DOHH2 (cell line): ENCODE measurements around the gene SCAMP5.

Experiments
- H3F3A ChIP-seq: fragments of 200-600 bp; sonication (generic), shearing (Covaris generic); 2 replicates; pipeline ENCODE4 v1.6.0; 2016; ENCODE audit warnings: antibody characterized with exemption, mild to moderate bottlenecking; ENCODE audit not compliant: control insufficient read depth, insufficient read depth
- H3K27ac ChIP-seq: fragments of 200-600 bp; sonication (generic); 2 replicates; pipeline ENCODE4 v1.5.1; 2014; ENCODE audit warnings: low read depth, mild to moderate bottlenecking, low read length, moderate library complexity
- H3K27me3 ChIP-seq: fragments of 200-600 bp; sonication (generic); 2 replicates; pipeline ENCODE4 v1.6.1; 2014; ENCODE audit warnings: mild to moderate bottlenecking, low read length, mixed read lengths; ENCODE audit not compliant: control insufficient read depth
- H3K36me3 ChIP-seq: fragments of 200-600 bp; sonication (generic); 2 replicates; pipeline ENCODE4 v1.6.1; 2014; ENCODE audit warnings: mild to moderate bottlenecking, low read length, moderate library complexity, mixed read lengths; ENCODE audit not compliant: control insufficient read depth
- H3K4me1 ChIP-seq: fragments of 200-600 bp; sonication (generic); 2 replicates; pipeline ENCODE4 v1.6.1; 2014; ENCODE audit warnings: mild to moderate bottlenecking, low read length, mixed read lengths; ENCODE audit not compliant: control insufficient read depth
- H3K4me2 ChIP-seq: fragments of 200-600 bp; sonication (generic); 2 replicates; pipeline ENCODE4 v1.6.0; 2014; ENCODE audit warnings: mild to moderate bottlenecking, low read length, moderate library complexity
- H3K4me3 ChIP-seq: fragments of 200-600 bp; sonication (generic); 2 replicates; pipeline ENCODE4 v1.5.1; 2014; ENCODE audit warnings: mild to moderate bottlenecking, low read length, mixed read lengths
- H3K79me2 ChIP-seq: fragments of 200-600 bp; sonication (generic); 2 replicates; pipeline ENCODE4 v1.6.1; 2014; ENCODE audit warnings: mild to moderate bottlenecking, low read length, mixed read lengths; ENCODE audit not compliant: control insufficient read depth
- H3K9me2 ChIP-seq: fragments of 200-600 bp; sonication (generic); replicated peaks from 2 replicates; pipeline ENCODE4 v1.6.1; 2014; ENCODE audit warnings: mild to moderate bottlenecking, low read length, mixed read lengths; ENCODE audit not compliant: control insufficient read depth
- H3K9me3 ChIP-seq: fragments of 200-600 bp; sonication (generic); 2 replicates; pipeline ENCODE4 v1.6.1; 2014; ENCODE audit warnings: antibody characterized with exemption, low read length, mixed read lengths; ENCODE audit not compliant: control insufficient read depth, insufficient read depth
- H4K20me1 ChIP-seq: fragments of 200-600 bp; sonication (generic); 2 replicates; pipeline ENCODE4 v1.6.0; 2014; ENCODE audit warnings: low read depth, mild to moderate bottlenecking, antibody characterized with exemption, low read length, moderate library complexity; ENCODE audit not compliant: control insufficient read depth, insufficient read depth
- CTCF ChIP-seq: fragments of 200-600 bp; sonication (generic); IDR thresholded peaks from one replicate; pipeline ENCODE4 v1.5.1; 2014; ENCODE audit warnings: antibody characterized with exemption, mild to moderate bottlenecking, low read depth, low read length; ENCODE audit not compliant: poor library complexity, severe bottlenecking
- EZH2phosphoT487 ChIP-seq: fragments of 200-600 bp; sonication (generic); IDR thresholded peaks from 2 replicates; pipeline ENCODE4 v1.6.1; 2017; ENCODE audit warnings: borderline replicate concordance, mild to moderate bottlenecking, antibody characterized with exemption, low read length, moderate library complexity, mixed read lengths

SCAMP5 gene

DNA sequence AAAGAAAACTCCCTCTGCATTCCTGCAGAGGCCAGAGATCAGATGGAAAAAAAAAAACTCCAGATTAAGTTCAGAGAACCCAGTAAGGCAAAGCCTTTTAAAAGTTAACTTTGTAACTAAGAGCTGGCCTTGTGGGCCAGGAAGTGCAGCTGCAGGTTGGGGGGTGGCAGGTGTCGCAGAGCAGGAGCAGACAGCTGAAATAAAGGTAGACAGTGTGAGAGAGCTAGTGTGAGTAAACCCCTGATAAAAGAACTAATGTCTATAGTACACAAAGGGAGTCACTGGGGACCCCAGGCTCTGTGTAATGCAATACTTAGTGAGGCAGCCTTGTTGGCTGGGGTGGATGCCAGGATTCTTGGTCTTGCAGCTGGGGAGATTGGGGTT, 70.1 kb downstream of the SCAMP5 start:
- peaks cover 15% of the 10 kb centered on the region for H3K4me1 ChIP-seq
- no peak overlapping the region for H3K4me2 ChIP-seq
- H3K4me3 ChIP-seq, result no peak overlapping the region
- no peaks in the 10 kb centered on the region for H3K9me2 ChIP-seq
- H4K20me1 ChIP-seq, result no peaks in the 10 kb centered on the region
- no peak overlapping the region for H3K27ac ChIP-seq
- no peaks in the 10 kb centered on the region for H3K79me2 ChIP-seq
- H3K27me3 ChIP-seq, result no peaks in the 10 kb centered on the region
- no peaks in the 10 kb centered on the region for H3K36me3 ChIP-seq
- no peaks in the 10 kb centered on the region for H3K9me3 ChIP-seq
- TF ChIP-seq CTCF (no peak), EZH2phosphoT487 (no peak)
- H3F3A ChIP-seq, result no peaks in the 10 kb centered on the region

- Histone ChIP-seq H3K4me2 (no peak overlapping the region), H3K79me2 (no peaks in the 10 kb centered on the region), H3F3A (no peaks in the 10 kb centered on the region), H3K4me1 (peaks cover 15% of the 10 kb centered on the region), H3K27me3 (no peaks in the 10 kb centered on the region), H3K9me2 (no peaks in the 10 kb centered on the region), H3K27ac (no peak overlapping the region), H3K9me3 (no peaks in the 10 kb centered on the region), H3K4me3 (no peak overlapping the region), H4K20me1 (no peaks in the 10 kb centered on the region), H3K36me3 (no peaks in the 10 kb centered on the region)
- TF ChIP-seq EZH2phosphoT487, result no peak
- no peak for TF ChIP-seq CTCF
Measured at GRCh38 chr15:75065851-75066509, 70.6 kb downstream of the SCAMP5 start.

DNA sequence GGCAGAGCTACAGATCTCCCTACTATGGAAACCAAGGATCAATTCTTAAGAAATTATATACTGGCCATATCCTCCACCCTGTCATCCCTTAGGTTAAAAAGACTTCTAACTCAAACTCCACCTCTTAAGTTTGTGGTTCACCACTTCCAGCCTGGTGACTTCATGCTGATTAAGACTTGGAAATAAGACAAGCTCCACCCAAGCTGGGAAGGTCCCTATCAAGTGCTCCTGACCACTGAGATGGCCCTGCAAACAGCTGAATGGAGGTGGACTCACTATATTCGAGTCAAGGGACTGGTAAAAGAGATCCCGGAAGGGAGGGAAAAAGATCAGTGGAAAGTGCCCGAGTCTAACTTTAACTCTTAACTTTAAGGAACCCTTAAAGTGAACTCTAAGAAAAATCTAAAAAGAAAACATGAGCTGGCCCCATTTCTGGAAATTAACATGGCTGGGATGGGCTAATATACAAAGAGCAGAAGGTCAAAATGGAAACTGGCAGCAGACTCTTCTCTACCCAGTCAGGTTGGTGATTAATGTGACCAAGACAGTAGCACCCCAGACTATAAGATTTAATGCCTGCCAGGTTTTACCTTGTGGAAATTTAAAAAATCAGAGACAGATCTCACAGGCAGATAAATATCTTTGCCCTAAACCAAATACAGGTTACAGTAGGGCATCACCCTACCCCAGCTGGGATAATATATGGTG, 71.9 kb downstream of the SCAMP5 start:
- Histone ChIP-seq H3K9me2 (no peaks in the 10 kb centered on the region), H3K36me3 (no peaks in the 10 kb centered on the region), H3K27me3 (no peaks in the 10 kb centered on the region), H3K79me2 (no peaks in the 10 kb centered on the region), H3K4me3 (no peak overlapping the region), H3K27ac (no peak overlapping the region), H3K4me1 (peaks cover 15% of the 10 kb centered on the region), H3K9me3 (no peaks in the 10 kb centered on the region), H3F3A (no peaks in the 10 kb centered on the region), H3K4me2 (no peak overlapping the region), H4K20me1 (no peaks in the 10 kb centered on the region)
- TF ChIP-seq EZH2phosphoT487, result no peak

DNA sequence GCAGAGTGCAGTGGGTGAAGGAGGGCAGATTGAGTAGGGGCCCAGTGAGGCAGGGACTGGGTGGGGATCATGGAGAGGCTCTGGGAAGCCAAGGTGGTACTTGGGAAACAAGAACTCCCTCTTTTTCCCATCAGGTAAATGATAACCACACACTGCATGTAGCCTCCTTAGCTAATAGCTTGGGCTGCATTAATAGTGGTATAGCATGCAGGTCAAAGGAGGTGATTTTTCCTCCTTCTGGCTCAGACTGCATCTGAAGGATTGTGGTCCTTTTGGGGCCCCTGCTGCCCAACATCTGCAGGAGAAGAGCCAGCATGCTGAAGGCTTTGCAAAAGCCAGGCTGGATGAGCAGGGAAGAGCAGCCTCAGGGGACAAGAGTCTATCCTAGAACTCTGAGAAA, 73.4 kb downstream of the SCAMP5 start:
- Histone ChIP-seq H3K27me3 (no peaks in the 10 kb centered on the region), H3K4me2 (no peak overlapping the region; the same call in 1 of the 2 replicates), H3K9me2 (no peaks in the 10 kb centered on the region), H3K4me1 (peaks cover 19% of the 10 kb centered on the region), H3K36me3 (no peaks in the 10 kb centered on the region), H3K9me3 (no peaks in the 10 kb centered on the region), H3K79me2 (no peaks in the 10 kb centered on the region), H3F3A (no peaks in the 10 kb centered on the region), H4K20me1 (no peaks in the 10 kb centered on the region), H3K4me3 (no peak overlapping the region), H3K27ac (no peak overlapping the region)
- no peak for TF ChIP-seq CTCF
- no peak for TF ChIP-seq EZH2phosphoT487
